Natural killer cell (primary cell): ENCODE measurements around the gene KAT2B. TPM values are rescaled to one million over a fixed set of nuclear protein-coding genes. Genes with fewer than 3 reads are reported as not detected.
A peak's percentile ranks its signal among the peaks of the same experiment; 100 is the strongest.

Source experiments
- ATAC-seq, 3 donors: fragments of 150-1000 bp in 2 of 3; fragments of 200-7000 bp in 1 of 3; cut with Tn5 transposase; 1 replicate in 1 of 3; 2 replicates in 2 of 3; pipeline ENCODE4 v1.10.0; 2021; ENCODE audit warnings: mild to moderate bottlenecking in 2 of 3, moderate library complexity in 2 of 3
- DNase-seq, 2 donors: peaks; one replicate each; pipeline versions ENCODE4 v3.0.0 to v3.0.0-alpha.2; 2013 to 2021; ENCODE audit warnings: mixed read lengths in 1 of 2
- H3K27ac ChIP-seq: one replicate; pipeline ENCODE4 v1.5.1; 2013; ENCODE audit warnings: mild to moderate bottlenecking, low read length
- H3K27me3 ChIP-seq: one replicate; pipeline ENCODE4 v1.6.1; 2013; ENCODE audit warnings: low read length; ENCODE audit not compliant: control insufficient read depth, insufficient read depth
- H3K36me3 ChIP-seq: one replicate; pipeline ENCODE4 v1.6.1; 2013; ENCODE audit warnings: low read length; ENCODE audit not compliant: control insufficient read depth, insufficient read depth
- H3K4me1 ChIP-seq: one replicate; pipeline ENCODE4 v1.6.1; 2013; ENCODE audit warnings: low read length; ENCODE audit not compliant: control insufficient read depth, insufficient read depth
- H3K4me3 ChIP-seq: one replicate; pipeline ENCODE4 v1.5.1; 2013; ENCODE audit warnings: low read length
- H3K9me3 ChIP-seq: one replicate; pipeline ENCODE4 v1.6.1; 2013; ENCODE audit warnings: low read length; ENCODE audit not compliant: control insufficient read depth, insufficient read depth
- H3K27ac Mint-ChIP-seq, 2 donors: one replicate each; pipeline ENCODE4 v1.8.0; 2022; ENCODE audit warnings: mild to moderate bottlenecking in 2 of 2, mixed read lengths in 2 of 2, moderate library complexity in 1 of 2
- H3K27me3 Mint-ChIP-seq, 2 donors: one replicate each; pipeline ENCODE4 v1.8.0; 2022; ENCODE audit warnings: low read depth in 2 of 2, mixed read lengths in 2 of 2
- H3K36me3 Mint-ChIP-seq: one replicate; pipeline ENCODE4 v1.8.0; 2022; ENCODE audit warnings: mixed read lengths
- H3K4me1 Mint-ChIP-seq, 2 donors: one replicate each; pipeline ENCODE4 v1.8.0; 2022; ENCODE audit warnings: mixed read lengths in 2 of 2
- H3K4me3 Mint-ChIP-seq: one replicate; pipeline ENCODE4 v1.8.0; 2022; ENCODE audit warnings: mild to moderate bottlenecking, moderate library complexity, mixed read lengths
- H3K9me3 Mint-ChIP-seq, 2 donors: one replicate each; pipeline ENCODE4 v1.8.0; 2022; ENCODE audit warnings: mixed read lengths in 2 of 2
- WGBS: methylation state at CpG from one replicate; pipeline ENCODE4 v1.1.7; 2013; ENCODE audit warnings: missing lambda C conversion rate; ENCODE audit not compliant: insufficient coverage; 5-methylcytosine and 5-hydroxymethylcytosine counted together
- intact Hi-C: fragments of 100-400 bp; cut with micrococcal nuclease; formaldehyde crosslinking; loops from one replicate; pipeline ENCODE4 v1.14.2; 2022
- total RNA-seq, 4 donors: library from RNA; stranded (reverse); fragments of 120-200 nt in 1 of 4; gene quantifications; one replicate each; pipeline versions ENCODE4 v1.2.3 to v1.2.4, GENCODE V29; 2013 to 2022
- TF ChIP-seq, protein P1 (sequence below): fragments of 200-600 bp; IDR thresholded peaks from one replicate; pipeline ENCODE4 v1.8.0; 2022; ENCODE audit warnings: antibody characterized with exemption

Gene KAT2B
- total RNA-seq, 3 donors from 2014 or later (not counting 1 experiment from before 2014, with no cell fraction given), result 132 to 156 (median 146) TPM

- Mint-ChIP-seq H3K4me3 (no peak overlapping the region), H3K27me3 (no peaks in the 10 kb centered on the region), H3K4me1 (peaks cover 7 to 19% of the 10 kb centered on the region in 2 donors), H3K36me3 (peaks cover 17% of the 10 kb centered on the region), H3K27ac (peak overlapping the region in 1 of 2 donors; percentile 48), H3K9me3 (no peaks in the 10 kb centered on the region)
- H3K27me3 ChIP-seq, result no peaks in the 10 kb centered on the region
- WGBS, result 100% methylated on average over 1 of the region's 3 CpGs
- intact Hi-C loops, result no loop called here
- TF ChIP-seq, protein P1, sequence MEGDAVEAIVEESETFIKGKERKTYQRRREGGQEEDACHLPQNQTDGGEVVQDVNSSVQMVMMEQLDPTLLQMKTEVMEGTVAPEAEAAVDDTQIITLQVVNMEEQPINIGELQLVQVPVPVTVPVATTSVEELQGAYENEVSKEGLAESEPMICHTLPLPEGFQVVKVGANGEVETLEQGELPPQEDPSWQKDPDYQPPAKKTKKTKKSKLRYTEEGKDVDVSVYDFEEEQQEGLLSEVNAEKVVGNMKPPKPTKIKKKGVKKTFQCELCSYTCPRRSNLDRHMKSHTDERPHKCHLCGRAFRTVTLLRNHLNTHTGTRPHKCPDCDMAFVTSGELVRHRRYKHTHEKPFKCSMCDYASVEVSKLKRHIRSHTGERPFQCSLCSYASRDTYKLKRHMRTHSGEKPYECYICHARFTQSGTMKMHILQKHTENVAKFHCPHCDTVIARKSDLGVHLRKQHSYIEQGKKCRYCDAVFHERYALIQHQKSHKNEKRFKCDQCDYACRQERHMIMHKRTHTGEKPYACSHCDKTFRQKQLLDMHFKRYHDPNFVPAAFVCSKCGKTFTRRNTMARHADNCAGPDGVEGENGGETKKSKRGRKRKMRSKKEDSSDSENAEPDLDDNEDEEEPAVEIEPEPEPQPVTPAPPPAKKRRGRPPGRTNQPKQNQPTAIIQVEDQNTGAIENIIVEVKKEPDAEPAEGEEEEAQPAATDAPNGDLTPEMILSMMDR, result no peak
- no peak for DNase-seq
- no peaks in the 10 kb centered on the region for H3K9me3 ChIP-seq
- H3K27ac ChIP-seq, result no peak overlapping the region
- peaks cover 73% of the 10 kb centered on the region for H3K36me3 ChIP-seq
- no peak for ATAC-seq
- H3K4me3 ChIP-seq, result no peak overlapping the region
- H3K4me1 ChIP-seq, result peaks cover 3% of the 10 kb centered on the region
Measured at GRCh38 chr3:20121088-20121487, 80.8 kb downstream of the KAT2B start.

GRCh38 chr3:20123131-20123652 is 82.9 kb downstream of the KAT2B start:
- Mint-ChIP-seq H3K36me3 (peaks cover 32% of the 10 kb centered on the region), H3K27me3 (no peaks in the 10 kb centered on the region), H3K27ac (peak overlapping the region in 1 of 2 donors; percentile 50), H3K4me3 (no peak overlapping the region), H3K9me3 (no peaks in the 10 kb centered on the region), H3K4me1 (peaks cover 7 to 8% of the 10 kb centered on the region in 2 donors)
- WGBS, result 95% methylated on average over 1 of the region's 2 CpGs
- TF ChIP-seq, protein P1, result no peak
- Histone ChIP-seq H3K4me3 (no peak overlapping the region), H3K27ac (no peak overlapping the region), H3K27me3 (no peaks in the 10 kb centered on the region), H3K9me3 (no peaks in the 10 kb centered on the region), H3K36me3 (peaks cover 75% of the 10 kb centered on the region), H3K4me1 (peaks cover 3% of the 10 kb centered on the region)
- ATAC-seq, result no peak
- no peak for DNase-seq
- intact Hi-C loops, result no loop called here

DNA sequence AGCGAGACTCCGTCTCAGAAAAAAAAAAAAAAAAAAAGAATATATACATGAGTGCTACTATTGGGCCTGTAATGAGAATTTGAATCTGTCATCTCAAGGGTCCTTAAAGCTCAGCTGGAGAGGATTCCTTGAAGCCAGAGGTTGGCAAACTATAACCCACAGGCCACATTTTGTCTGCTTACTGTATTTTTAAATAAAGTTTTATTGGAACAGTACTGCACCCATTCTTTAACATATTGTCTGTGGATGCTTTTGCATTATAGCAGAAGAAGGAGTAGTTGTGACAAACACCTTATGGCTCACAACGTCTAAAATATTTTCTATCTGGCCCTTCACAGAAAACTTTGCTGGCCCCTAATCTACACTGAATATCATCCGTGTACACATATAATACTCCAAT is 85.0 kb downstream of the KAT2B start:
- no peaks in the 10 kb centered on the region for H3K27me3 ChIP-seq
- H3K36me3 ChIP-seq, result peaks cover 77% of the 10 kb centered on the region
- no peaks in the 10 kb centered on the region for H3K9me3 ChIP-seq
- H3K4me1 ChIP-seq, result peaks cover 3% of the 10 kb centered on the region
- peak overlapping the region; percentile 66 to 86 for H3K27ac Mint-ChIP-seq
- DNase-seq (no peak), ATAC-seq (no peak)
- peaks cover 8 to 10% of the 10 kb centered on the region in 2 donors for H3K4me1 Mint-ChIP-seq
- no CpG with 5 or more reads among the region's 4 CpGs for WGBS
- intact Hi-C loops, result no loop called here
- TF ChIP-seq, protein P1, result no peak
- no peaks in the 10 kb centered on the region for H3K9me3 Mint-ChIP-seq
- no peaks in the 10 kb centered on the region for H3K27me3 Mint-ChIP-seq
- H3K4me3 Mint-ChIP-seq, result no peak overlapping the region
- H3K4me3 ChIP-seq, result no peak overlapping the region
- peaks cover 33% of the 10 kb centered on the region for H3K36me3 Mint-ChIP-seq
- peak overlapping the region; percentile 49 for H3K27ac ChIP-seq

DNA sequence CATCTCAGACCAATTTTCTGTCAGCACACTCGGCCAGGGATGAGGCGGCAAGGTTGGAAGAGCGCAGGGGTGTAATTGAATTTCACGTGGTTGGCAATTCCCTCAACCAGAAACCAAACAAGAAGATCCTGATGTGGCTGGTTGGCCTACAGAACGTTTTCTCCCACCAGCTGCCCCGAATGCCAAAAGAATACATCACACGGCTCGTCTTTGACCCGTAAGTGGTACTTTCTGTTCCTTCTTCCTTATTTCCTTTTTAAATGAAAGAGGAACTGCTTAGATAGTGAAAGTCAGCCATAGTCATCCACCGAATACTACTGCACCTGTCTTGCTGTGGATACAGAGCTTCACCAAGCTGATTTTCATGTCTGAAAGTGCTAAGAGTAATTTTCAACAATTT is 85.7 kb downstream of the KAT2B start:
- ATAC-seq, result peak; percentile 15 to 32 (median 26)
- H3K27ac Mint-ChIP-seq, result peak overlapping the region; percentile 66 to 86
- H3K4me3 ChIP-seq, result no peak overlapping the region
- WGBS, result 49% methylated on average over 8 of the region's 10 CpGs
- peaks cover 3% of the 10 kb centered on the region for H3K4me1 ChIP-seq
- intact Hi-C loops, result no loop called here
- H3K27me3 ChIP-seq, result no peaks in the 10 kb centered on the region
- peak overlapping the region; percentile 49 for H3K27ac ChIP-seq
- H3K27me3 Mint-ChIP-seq, result no peaks in the 10 kb centered on the region
- no peak overlapping the region for H3K4me3 Mint-ChIP-seq
- peaks cover 12 to 15% of the 10 kb centered on the region in 2 donors for H3K4me1 Mint-ChIP-seq
- no peaks in the 10 kb centered on the region for H3K9me3 Mint-ChIP-seq
- TF ChIP-seq, protein P1, result no peak
- no peaks in the 10 kb centered on the region for H3K9me3 ChIP-seq
- H3K36me3 ChIP-seq, result peaks cover 76% of the 10 kb centered on the region
- H3K36me3 Mint-ChIP-seq, result peaks cover 39% of the 10 kb centered on the region
- no peak for DNase-seq
